GM18861 (cell line): ENCODE data around the gene KCTD3.

ENCODE experiments used
- ATAC-seq: cut with Tn5 transposase; IDR thresholded peaks from one replicate; pipeline ENCODE4 v1.9.1; 2021; ENCODE audit not compliant: unreplicated experiment

The KCTD3 gene

DNA sequence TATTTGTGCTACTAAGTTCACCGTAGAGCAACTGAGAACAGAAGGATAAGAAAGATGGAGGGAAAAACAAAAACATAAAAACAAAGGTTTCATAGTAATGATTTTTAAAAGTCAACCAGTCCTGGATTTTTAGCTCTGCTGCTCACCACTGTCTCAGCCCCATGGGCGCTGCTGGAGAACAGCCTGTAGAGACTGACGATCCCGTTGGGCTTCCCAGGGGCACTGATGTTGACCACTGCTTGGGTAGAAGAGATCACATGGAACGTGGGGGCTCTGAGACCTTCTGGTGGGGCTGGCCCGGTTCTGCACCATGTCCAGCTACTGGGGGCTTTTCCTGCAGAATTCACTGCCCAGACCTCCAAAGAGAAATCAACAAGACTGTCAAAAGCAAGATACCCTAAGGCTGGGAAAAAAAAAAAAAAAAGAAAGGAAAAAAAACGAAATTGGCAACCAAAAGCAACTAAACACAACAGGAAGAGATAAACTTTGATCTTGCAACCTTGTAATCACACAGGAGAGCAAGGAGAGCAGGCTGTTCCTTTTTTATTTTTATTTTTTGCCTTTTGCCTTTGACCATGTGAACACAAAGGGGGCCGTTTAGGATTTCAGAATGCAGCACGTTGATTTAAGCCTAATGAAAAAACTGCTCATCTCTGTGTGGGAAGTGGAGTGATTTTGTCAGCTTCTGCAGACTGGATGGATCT, 83.5 kb downstream of the KCTD3 start:
- ATAC-seq = no peak

DNA sequence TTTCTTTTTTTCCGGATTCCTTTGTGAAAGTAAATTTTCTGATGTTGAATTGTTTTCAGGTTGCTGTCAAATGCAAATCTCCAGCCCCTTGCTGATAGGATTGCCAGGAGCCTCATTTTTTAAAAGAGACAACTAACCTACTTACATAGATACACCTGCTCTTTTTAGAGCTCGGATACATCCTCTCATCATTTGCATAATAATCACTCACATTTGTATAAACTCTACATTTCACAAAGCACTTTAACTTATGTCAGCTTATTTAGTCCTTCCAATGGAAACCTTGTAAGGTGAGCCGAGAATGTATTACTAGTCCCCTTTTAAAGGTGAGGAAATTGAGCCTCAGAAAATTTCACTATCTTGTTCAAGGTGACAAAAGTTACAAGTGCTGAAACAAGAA, 84.8 kb downstream of the KCTD3 start:
- ATAC-seq = no peak

DNA sequence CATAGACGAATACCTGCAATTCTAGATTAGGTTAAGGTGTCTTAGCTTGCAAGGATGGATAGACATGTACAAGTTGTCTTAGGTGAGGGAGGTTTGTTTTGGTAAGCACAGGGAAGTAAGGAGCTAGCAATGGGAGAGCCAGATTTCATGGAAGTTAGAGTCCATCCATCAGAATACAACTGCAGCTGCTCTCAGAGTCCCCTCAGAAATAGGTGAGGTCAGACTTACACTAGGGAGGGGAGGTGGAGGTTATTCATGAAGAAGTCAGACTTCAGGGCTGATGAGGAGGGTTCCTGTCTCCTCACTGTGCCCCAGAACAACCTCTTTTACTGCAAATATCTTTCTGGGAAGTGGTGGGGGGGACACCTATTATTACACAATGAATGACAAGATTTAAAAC, 85.3 kb downstream of the KCTD3 start:
- no peak for ATAC-seq

DNA sequence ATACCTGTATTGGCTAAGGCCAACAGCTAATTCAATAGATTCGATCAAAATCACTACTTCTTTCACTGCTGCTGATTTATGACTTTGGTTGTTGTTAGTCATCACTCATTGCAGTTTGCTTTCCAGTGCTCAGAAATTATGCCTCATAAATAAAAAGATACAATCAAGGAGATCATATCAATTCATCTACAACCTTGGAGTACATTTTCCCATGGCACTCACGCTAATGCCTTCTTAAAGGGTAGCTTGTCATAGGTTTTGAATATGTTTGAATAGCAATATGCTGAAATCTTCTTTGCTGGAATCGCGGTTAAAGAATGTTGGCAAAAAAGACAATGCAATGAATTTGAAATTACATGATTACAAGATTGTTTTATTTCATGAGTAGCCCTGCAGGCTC, 89.9 kb downstream of the KCTD3 start:
- no peak for ATAC-seq

DNA sequence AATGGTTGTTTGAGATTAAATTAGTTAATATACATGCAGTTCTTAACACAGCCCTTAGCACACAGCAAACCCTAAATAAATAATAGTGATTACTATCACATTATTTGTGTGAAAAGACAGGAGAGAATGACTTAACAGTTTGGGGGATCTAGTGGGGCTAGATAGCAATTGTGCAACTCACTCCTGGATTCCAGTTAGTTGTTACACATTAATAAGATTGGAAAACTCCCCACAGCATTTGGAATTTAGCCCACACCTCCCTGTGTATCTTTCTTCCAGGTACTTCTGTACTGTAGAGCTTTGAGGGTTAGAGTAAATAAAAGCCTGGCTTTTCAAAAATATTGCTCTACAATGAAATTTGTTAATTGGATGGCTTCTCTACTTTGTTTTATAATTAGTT, 93.2 kb downstream of the KCTD3 start:
- no peak for ATAC-seq

DNA sequence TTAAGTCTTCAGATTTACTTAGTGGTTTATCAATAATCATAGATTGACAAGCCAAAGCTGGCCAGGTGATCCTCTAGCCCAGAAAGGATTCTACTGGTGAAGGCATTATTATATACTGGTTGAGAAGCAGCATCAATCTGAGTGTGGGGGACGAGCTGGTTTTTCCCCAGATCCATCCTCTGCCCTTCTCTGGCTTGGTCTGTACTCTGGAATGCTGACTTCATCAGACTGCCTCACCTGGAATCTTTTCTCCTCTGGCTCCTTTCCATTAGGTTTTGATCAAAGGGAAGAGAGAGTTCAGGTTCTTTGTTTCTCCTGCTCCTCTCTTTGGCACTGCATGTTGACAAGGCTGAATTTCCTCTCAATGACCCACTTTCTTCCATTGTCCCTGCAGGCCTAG, 93.9 kb downstream of the KCTD3 start:
- ATAC-seq = no peak

DNA sequence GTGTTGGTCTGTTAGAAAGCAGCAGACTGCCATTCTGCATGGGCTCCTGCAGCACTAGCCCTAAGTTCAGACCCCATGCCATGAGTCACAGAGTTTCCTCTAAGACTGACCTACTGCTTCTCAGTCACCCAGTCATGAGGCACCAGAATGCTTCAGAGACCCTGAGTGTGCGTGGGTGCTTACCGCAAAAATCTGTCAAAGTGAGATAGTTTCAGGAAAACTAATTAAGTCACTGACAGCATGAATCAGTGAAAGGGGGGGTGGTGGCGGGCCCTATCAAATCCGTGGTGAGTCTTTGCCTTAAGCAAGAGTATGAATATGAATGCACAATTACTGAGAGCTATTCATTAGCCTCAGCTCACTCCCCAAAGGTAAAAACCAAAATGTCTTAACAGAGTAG, 98.1 kb downstream of the KCTD3 start:
- no peak for ATAC-seq

DNA sequence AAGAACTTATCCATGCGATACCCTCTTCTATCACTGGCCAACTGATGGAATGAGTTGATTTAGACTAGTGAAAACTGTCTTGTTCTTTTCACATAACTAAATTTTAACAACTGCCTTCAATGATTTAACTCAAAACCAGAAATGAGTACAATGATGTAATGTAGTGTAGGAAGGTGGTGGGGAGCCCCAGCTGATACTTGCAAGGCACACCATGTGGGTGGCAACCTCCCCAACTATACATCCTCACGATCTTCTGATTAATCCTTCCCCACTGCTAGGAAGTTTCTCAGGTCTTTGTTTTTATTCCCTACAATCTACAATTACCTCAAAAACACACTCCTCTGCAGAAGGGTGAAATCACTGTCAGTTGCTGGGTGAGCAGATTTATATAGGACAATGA, 100.7 kb downstream of the KCTD3 start:
- ATAC-seq = no peak

DNA sequence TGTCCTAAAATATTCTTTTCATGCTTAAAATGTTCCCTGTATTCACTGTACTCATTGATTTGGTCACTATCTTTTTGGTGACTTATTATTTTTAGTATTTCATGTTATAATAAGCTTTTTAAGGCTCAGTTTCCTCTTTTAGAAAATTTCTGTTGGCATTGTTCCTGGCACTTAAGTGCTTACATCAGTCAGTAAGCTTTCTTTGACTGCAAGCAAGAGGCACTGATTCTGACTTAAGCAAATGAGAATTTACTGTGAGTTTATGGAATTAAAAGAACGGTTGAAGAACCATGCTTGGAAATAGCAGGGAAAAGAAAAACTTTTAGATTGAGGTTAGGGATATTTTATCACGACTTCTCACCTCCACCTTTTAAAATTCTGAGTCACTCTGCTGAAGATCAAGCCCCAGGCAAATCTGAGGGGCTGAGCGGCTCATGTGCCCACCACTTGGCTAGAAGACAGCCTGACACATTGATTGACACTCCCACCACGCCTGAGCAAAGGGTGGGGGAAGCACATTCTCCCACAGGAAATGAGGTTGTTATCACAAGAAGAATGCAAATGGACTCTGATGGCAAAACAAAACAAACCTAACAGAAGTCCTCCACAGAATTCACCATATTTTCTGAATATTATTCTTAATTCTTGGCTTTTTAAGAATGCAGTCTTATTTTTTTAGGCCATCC, 102.8 kb downstream of the KCTD3 start:
- no peak for ATAC-seq
